ENCODE results near the gene CLMN.

DNA sequence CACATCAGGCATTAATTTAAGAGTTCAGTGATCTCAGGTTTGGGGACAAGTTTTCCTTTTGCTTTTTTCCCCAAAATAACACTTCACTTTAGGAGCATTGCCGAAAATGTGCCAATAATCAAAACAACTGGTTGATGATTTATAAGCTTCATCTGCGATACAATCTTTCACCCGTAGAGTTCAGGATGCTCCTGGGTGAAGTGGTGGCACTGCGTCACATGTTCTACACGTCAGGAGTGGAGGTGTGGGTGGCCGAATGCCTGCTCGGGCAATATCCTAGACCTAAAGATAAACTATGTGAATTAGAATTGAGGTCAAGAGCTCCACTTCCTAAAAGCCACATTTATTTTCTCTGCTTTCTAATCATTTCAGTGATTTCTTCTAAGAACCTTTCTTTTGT lies 91.5 kb downstream of the CLMN start:
- TF ChIP-seq, protein P1, sequence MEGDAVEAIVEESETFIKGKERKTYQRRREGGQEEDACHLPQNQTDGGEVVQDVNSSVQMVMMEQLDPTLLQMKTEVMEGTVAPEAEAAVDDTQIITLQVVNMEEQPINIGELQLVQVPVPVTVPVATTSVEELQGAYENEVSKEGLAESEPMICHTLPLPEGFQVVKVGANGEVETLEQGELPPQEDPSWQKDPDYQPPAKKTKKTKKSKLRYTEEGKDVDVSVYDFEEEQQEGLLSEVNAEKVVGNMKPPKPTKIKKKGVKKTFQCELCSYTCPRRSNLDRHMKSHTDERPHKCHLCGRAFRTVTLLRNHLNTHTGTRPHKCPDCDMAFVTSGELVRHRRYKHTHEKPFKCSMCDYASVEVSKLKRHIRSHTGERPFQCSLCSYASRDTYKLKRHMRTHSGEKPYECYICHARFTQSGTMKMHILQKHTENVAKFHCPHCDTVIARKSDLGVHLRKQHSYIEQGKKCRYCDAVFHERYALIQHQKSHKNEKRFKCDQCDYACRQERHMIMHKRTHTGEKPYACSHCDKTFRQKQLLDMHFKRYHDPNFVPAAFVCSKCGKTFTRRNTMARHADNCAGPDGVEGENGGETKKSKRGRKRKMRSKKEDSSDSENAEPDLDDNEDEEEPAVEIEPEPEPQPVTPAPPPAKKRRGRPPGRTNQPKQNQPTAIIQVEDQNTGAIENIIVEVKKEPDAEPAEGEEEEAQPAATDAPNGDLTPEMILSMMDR (IDR thresholded peaks at IDR 0.05) = no peak
- no peak for TF ChIP-seq EP300 (IDR thresholded peaks at IDR 0.05)
- TF ChIP-seq POLR2AphosphoS5 (IDR thresholded peaks at IDR 0.05) = no peak
- TF ChIP-seq POLR2A (IDR thresholded peaks at IDR 0.05; ENCODE audit: low read depth) = no peak

Measured in esophagus muscularis mucosa (tissue), 4 donors.